Lower leg skin (tissue), 4 donors: ENCODE results near the gene MTARC2. TPM values are rescaled to one million over a fixed set of nuclear protein-coding genes. Genes with fewer than 3 reads are reported as not detected.

Source experiments
- DNase-seq, 2 donors: peaks; one replicate each; pipeline ENCODE4 v3.0.0-alpha.2; 2019; ENCODE audit warnings: low spot score in 2 of 2
- H3K4me3 ChIP-seq: fragments of 200-600 bp; sonication (generic); 2 replicates; pipeline ENCODE4 v1.5.1; 2017; ENCODE audit warnings: mild to moderate bottlenecking, low read depth; ENCODE audit not compliant: poor library complexity, severe bottlenecking
- CTCF ChIP-seq, 3 donors: fragments of 450-650 bp; IDR thresholded peaks; one replicate each; pipeline ENCODE4 v1.5.1; 2016; ENCODE audit warnings: antibody characterized with exemption in 3 of 3, mild to moderate bottlenecking in 3 of 3, moderate library complexity in 2 of 3
- POLR2A ChIP-seq, 2 donors: fragments of 450-650 bp; IDR thresholded peaks; one replicate each; pipeline ENCODE4 v1.6.1; 2016 to 2017; ENCODE audit warnings: antibody characterized with exemption in 2 of 2, mild to moderate bottlenecking in 1 of 2, moderate library complexity in 1 of 2
- WGBS, 2 donors: methylation state at CpG; one replicate each; pipeline ENCODE4 v1.1.5; 2018; 5-methylcytosine and 5-hydroxymethylcytosine counted together
- intact Hi-C: fragments of 100-400 bp; cut with DNase I; formaldehyde crosslinking; loops from one replicate; pipeline ENCODE4 v1.15.0; 2023; ENCODE audit warnings: low total_unique reads
- total RNA-seq, 4 donors: library from RNA; depleted of rRNA; stranded (reverse); fragments of >200 nt; gene quantifications; one replicate each; pipeline ENCODE4 v1.1.0, GENCODE V29; 2016

The MTARC2 gene
- total RNA-seq, 4 donors from 2014 or later = 4.3 to 8.6 (median 5.6) TPM

GRCh38 chr1:220775240-220775853 is 27.2 kb downstream of the MTARC2 start:
- intact Hi-C loops = no loop called here
- no peak overlapping the region for H3K4me3 ChIP-seq
- WGBS, 2 donors = 38 to 40% methylated on average over 8 of the region's 8 CpGs
- TF ChIP-seq POLR2A (IDR thresholded peaks at IDR 0.05) (no peak), CTCF (IDR thresholded peaks at IDR 0.05) (no peak)
- DNase-seq = no peak

GRCh38 chr1:220776254-220776653 is 28.1 kb downstream of the MTARC2 start:
- DNase-seq = no peak
- intact Hi-C loops = no loop called here
- WGBS, 2 donors = 85 to 90% methylated on average over 7 of the region's 7 CpGs
- no peak overlapping the region for H3K4me3 ChIP-seq
- no peak for TF ChIP-seq POLR2A (IDR thresholded peaks at IDR 0.05)
- no peak for TF ChIP-seq CTCF (IDR thresholded peaks at IDR 0.05)

GRCh38 chr1:220776720-220777326 is 28.7 kb downstream of the MTARC2 start:
- peak; percentile 66 to 96 for DNase-seq
- 29 to 32% methylated on average over 19 of the region's 19 CpGs for WGBS, 2 donors
- intact Hi-C loops = no loop called here
- no peak overlapping the region for H3K4me3 ChIP-seq
- TF ChIP-seq CTCF (IDR thresholded peaks at IDR 0.05) (no peak), POLR2A (IDR thresholded peaks at IDR 0.05) (no peak)

GRCh38 chr1:220783453-220783852 is 35.3 kb downstream of the MTARC2 start:
- 82 to 89% methylated on average over 3 of the region's 3 CpGs for WGBS, 2 donors
- no peak overlapping the region for H3K4me3 ChIP-seq
- intact Hi-C loops = no loop called here
- no peak for TF ChIP-seq CTCF (IDR thresholded peaks at IDR 0.05)
- no peak for TF ChIP-seq POLR2A (IDR thresholded peaks at IDR 0.05)
- DNase-seq = no peak

- DNase-seq = no peak
- TF ChIP-seq POLR2A (IDR thresholded peaks at IDR 0.05) (no peak), CTCF (IDR thresholded peaks at IDR 0.05) (no peak)
- no peak overlapping the region for H3K4me3 ChIP-seq
- intact Hi-C loops = no loop called here
- WGBS, 2 donors = 93 to 96% methylated on average over 4 of the region's 4 CpGs
Observed at GRCh38 chr1:220784751-220785150, 36.6 kb downstream of the MTARC2 start.
